ENCODE measurements around the gene NUP62CL.

Gene NUP62CL

DNA sequence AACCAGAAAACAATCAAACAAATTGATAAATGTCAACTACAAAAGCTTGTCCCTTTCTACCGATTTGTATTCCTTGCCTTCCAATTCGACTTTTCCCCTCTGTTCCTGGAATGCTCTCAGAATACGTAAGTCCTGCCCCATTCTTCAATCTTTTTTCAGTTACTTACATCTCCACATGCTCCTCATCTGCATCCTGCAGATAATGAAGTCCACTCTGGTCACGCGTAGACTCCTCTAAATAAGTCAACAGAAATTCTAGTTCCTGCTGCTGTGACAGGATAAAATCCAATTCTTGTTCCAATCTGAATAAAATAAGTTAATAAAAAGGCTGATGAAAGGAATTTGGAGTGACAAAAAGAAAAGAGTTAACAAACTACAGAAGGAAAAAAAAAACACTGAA, 53.2 kb downstream of the NUP62CL start:
- DNase-seq (ENCODE audit: low spot score), result no peak

DNA sequence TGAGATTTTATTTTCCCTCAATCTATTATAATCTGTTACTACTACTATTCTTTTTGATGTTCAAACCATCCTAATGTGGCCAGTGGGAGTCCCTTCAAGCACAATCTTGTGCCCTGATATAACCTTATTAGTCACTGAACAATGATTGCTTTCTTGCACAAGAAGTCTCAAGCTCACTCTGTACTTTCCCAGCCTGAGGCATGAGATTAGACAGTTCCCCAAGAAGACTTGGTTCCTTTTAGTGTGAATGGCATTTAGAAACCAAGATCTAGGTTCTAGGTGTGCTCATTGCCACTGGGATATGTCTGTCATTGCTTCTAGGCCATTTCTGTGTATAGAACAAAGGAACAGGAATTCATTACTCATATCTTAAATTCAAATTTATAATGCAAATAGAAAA, 59.6 kb downstream of the NUP62CL start:
- no peak for DNase-seq (ENCODE audit: low spot score)

DNA sequence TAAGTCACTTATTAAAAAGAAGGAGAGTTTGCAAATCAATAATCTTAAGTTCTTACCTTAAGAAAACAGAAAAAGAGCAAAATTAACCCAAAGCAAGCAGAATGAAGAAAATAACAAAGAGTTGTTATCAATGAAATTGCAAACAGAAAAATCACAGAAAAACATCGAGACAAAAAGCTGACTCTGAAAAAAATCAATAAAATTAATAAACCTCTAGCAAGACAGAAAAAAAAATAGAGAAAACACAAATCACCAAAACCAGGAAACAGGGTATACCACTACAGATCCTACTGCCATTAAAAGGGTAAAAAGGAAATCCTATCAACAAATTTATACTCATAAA, 70.3 kb downstream of the NUP62CL start:
- no peak for DNase-seq (ENCODE audit: low spot score)

DNA sequence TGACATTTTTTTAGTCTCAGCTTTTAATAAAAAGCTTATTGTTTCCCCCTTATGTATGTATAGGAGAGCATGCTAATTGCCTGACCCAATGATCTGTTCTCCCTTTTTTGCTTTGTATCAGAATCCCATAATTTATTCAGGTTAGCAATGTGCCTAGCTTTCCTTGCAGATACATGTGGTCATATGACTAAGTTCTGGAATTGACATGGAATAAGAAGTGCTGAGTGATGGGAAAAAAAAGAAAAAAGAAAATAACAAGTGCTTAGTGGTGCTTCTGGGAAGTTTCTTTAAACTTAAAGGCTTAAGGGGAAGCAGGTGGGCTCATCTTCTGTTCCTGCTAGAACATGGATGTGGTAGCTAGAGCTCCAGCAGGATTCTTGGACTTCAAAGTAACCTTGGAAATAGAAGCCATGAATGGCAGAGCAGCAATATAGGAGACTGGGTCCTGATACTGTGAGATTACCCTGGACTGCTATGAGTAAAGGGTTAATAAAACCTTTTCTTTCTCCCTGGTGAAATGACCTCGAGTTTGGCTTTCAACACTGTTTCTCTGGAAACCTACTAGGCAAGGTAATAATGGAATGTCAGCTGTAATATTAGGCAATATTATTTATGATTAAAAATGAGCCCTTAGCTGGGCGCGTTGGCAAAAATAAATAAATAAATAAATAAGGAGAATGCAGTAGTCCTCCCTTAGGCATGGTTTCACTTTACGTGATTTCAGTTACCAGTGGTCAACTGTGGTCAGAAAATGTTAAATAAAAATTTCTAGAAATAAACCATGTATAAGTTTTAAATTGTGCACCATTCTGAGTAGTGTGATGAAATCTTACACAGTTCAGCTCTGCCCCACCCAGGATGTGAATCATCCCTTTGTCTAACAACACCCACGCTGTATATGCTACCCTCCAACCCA, 70.9 kb downstream of the NUP62CL start:
- peak; percentile 13 for DNase-seq (ENCODE audit: low spot score)

DNA sequence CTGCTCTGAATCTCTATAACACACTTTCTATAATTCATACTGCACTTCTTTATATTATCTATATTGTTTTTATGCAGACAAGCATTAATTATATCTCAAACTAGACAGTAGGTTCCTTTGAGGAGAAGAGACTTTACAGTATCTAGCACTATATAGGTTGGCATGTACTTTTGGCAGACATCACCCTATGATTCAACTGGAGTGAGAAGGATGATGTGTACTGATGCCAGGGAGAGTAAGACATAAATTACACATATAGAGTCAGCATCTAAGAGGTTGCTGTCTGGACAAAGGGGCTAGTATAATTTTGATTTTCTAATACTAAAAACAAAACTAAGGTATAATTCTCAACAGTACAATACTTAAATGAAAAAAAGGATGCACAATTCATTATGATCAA, 82.5 kb downstream of the NUP62CL start:
- no peak for DNase-seq (ENCODE audit: low spot score)

DNA sequence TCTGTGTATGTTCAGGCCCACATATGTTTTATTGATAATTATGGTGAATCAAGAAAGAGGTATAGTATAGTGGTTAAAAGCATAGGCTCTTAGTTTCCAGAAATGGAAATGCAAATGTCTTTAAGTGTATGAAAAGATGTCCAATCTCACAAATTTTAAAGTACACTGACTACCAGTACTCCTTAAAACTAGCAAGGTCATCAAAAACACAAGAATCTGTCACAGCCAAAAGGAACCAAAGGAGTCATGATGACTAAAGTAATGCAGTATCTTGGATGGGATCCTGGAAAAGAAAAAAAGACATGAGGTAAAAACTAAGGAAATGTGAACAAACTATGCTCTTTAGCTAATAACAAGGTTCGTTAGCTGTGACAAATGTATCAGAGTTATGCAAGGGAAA, 87.0 kb downstream of the NUP62CL start:
- DNase-seq (ENCODE audit: low spot score), result no peak

DNA sequence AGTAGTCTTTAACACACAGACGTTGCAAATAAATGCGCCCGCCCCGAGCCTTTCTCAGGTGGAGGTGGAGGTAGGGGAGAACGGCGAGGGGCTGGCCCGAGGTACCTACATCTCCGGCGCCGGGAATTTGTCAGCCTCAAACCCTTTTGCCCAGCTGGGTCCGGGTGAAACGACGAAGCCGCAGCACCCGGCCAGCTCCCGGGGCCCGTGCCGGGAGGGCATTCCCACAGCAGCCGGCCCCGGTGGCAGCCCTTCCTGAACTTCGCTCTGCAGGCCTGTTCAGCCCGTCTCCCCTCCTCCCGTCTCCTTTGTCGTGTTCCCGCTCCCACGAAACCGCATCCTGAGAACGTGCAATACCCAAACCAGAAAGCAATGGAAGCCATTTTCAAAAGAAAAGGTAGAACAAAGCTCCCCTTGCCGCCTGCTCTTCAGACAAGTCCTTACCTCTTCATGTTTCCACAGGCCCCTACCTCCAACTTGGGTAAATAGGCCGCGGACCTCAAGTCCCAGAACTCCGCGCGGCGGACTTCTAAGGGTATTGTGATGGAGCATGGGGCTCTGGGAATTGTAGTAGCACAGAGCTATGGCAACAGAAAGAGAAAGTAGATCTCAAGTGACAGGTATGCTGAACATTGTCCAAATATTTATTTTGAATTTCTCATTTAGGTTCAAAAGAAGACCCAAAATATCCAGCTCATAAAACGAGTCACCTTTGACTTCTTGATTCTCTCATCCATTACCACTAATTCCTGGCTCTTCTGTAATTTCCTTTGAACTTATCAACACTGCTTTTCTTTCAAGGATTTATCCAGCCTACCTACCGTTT, 87.7 kb downstream of the NUP62CL start, which contains the start of gene RBM41:
Gene RBM41 (minus strand): TSS at position 501 of the 826 bp plus-strand sequence. CDS start 49 bp downstream, at position 452.
- peak; percentile 54 for DNase-seq (ENCODE audit: low spot score)

DNA sequence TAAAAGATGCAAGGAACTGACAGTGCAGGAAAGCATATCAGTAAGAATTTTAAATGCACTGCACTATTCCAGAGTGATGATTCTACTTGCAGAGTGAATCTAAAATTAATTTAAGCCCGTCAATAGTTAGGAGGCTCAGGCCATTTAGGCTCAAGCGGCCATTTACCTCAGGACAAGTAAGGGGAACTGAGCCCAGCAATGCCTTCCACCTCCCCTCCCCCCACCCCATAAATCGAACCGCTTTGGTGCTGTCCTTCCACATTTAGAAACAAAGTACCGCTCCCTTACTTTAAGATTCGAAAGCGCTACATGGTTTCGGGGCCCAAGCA, 88.3 kb downstream of the NUP62CL start:
- DNase-seq (ENCODE audit: low spot score), result peak; percentile 7

DNA sequence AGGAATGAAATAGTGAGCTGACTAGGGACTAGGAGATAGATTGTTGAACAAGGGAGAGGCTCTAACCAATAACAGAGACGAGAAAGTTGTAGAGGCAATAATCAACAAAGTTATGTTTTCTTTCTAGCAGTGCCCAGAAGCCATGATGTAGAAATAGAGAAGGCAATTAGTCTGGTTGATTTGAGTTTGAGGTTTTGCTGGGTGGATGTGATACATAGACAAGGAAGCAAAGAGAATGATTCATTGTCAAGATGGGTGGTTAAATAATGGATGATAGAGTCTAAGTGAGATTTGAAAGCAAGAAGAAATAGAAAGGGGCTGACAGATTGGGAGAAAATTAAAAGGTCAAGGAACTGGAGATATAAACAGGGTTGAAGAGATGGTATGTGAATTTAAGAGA, 98.8 kb downstream of the NUP62CL start:
- DNase-seq (ENCODE audit: low spot score), result no peak

DNA sequence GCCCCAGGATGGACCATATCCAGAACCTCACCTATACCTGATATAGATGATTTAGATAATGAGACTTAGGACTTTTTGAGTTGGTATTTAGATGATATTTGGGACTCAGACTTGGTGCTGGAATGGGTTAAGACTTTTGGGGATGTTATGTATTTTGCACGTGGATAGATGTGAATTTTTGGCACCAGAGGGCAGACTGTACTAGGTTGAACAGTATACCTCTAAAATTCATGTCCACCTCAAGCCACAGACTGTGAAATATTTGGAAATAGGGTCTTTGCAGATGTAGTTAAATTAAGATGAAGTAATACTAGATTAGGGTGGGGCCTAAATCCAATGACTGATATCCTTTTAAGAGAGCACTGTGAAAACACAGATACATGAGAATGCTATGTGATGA, 103.3 kb downstream of the NUP62CL start:
- no peak for DNase-seq (ENCODE audit: low spot score)

DNA sequence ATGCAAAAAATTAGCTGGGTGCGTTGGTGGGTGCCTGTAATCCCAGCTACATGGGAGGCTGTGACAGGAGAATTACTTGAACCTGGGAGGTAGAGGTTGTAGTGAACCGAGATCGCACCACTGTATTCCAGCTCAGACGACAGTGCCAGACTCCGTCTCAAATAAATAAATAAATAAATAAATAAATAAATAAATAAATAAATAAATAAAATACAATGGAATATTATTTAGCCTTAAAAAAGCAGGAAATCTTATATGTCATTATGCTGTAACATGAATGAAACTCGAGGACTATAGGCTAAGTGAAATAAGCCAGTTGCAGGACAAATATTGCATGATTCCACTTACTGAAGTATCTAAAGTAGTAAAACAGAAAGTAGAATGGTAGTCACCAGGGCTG, 130.1 kb downstream of the NUP62CL start:
- DNase-seq (ENCODE audit: low spot score), result no peak

Data from GM03348 (cell line).